IMR-90 (cell line): ENCODE results near the gene HEBP1. TPM values are rescaled to one million over a fixed set of nuclear protein-coding genes. Genes with fewer than 3 reads are reported as not detected.

Source experiments
- ATAC-seq: fragments of 200-7000 bp; cut with Tn5 transposase; 2 replicates; pipeline ENCODE4 v1.9.1; 2020; ENCODE audit warnings: low read depth, mild to moderate bottlenecking, moderate library complexity
- BruUV-seq: library from RNA; stranded (reverse); fragments of 400-500 nt; replicated peaks from 2 replicates; lab custom pipeline; 2021; lab: Mats Ljungman, UMichigan
- CTCF ChIA-PET: fragments of 300-600 bp; formaldehyde crosslinking; extraction: SDS; loops from one replicate; lab custom pipeline; 2021; ENCODE audit warnings: antibody characterized with exemption; lab: Yijun Ruan, JAX
- POLR2A ChIA-PET: fragments of 300-600 bp; sonication (Branson Sonifier 250); formaldehyde crosslinking; loops from one replicate; lab custom pipeline; 2022; ENCODE audit warnings: antibody characterized with exemption; ENCODE audit not compliant: unreplicated experiment; lab: Charles Lee
- DNase-seq: peaks from one replicate; pipeline ENCODE4 v3.0.0; 2013
- H2AFZ ChIP-seq: replicated peaks from 2 replicates; pipeline ENCODE3; 2013; ENCODE audit warnings: low read length, mild to moderate bottlenecking; ENCODE audit not compliant: poor library complexity
- H2AK5ac ChIP-seq: 2 replicates; pipeline ENCODE4 v1.6.1; 2013; ENCODE audit warnings: low read depth, low read length, inconsistent platforms
- H2AK9ac ChIP-seq: replicated peaks from 2 replicates; pipeline ENCODE3; 2013; ENCODE audit warnings: mild to moderate bottlenecking, low read depth, low read length, moderate library complexity; ENCODE audit not compliant: poor library complexity
- H2BK120ac ChIP-seq: 2 replicates; pipeline ENCODE4 v1.6.1; 2013; ENCODE audit warnings: low read depth, low read length, inconsistent platforms
- H2BK15ac ChIP-seq: 3 replicates; pipeline ENCODE4 v1.6.1; 2013; ENCODE audit warnings: low read depth, low read length, inconsistent platforms
- H2BK20ac ChIP-seq: 2 replicates; pipeline ENCODE4 v1.6.1; 2013; ENCODE audit warnings: low read depth, mild to moderate bottlenecking, inconsistent platforms, low read length, moderate library complexity
- H2BK5ac ChIP-seq: 2 replicates; pipeline ENCODE4 v1.6.1; 2013; ENCODE audit warnings: mild to moderate bottlenecking, low read depth, low read length, inconsistent platforms; ENCODE audit not compliant: poor library complexity, severe bottlenecking
- H3K14ac ChIP-seq: replicated peaks from 2 replicates; pipeline ENCODE4 v1.6.1; 2013; ENCODE audit warnings: low read depth, low read length, inconsistent platforms
- H3K18ac ChIP-seq: 2 replicates; pipeline ENCODE4 v1.6.1; 2013; ENCODE audit warnings: low read depth, low read length, control low read depth
- H3K23ac ChIP-seq: 2 replicates; pipeline ENCODE4 v1.6.1; 2013; ENCODE audit warnings: low read depth, low read length, inconsistent platforms
- H3K27ac ChIP-seq: 2 replicates; pipeline ENCODE4 v1.5.1; 2013; ENCODE audit warnings: mild to moderate bottlenecking, control low read depth, low read length; ENCODE audit not compliant: insufficient read depth
- H3K27me3 ChIP-seq: 2 replicates; pipeline ENCODE4 v1.6.1; 2013; ENCODE audit warnings: low read length; ENCODE audit not compliant: control insufficient read depth, insufficient read depth
- H3K36me3 ChIP-seq: 2 replicates; pipeline ENCODE4 v1.6.1; 2013; ENCODE audit warnings: low read length, mixed read lengths; ENCODE audit not compliant: control insufficient read depth, insufficient read depth
- H3K4ac ChIP-seq: 2 replicates; pipeline ENCODE4 v1.6.1; 2013; ENCODE audit warnings: low read depth, low read length, inconsistent platforms
- H3K4me1 ChIP-seq: 2 replicates; pipeline ENCODE4 v1.6.1; 2013; ENCODE audit warnings: low read length, mixed read lengths; ENCODE audit not compliant: control insufficient read depth, insufficient read depth
- H3K4me2 ChIP-seq: 2 replicates; pipeline ENCODE4 v1.6.1; 2013; ENCODE audit warnings: low read depth, mild to moderate bottlenecking, control low read depth, low read length, moderate library complexity
- H3K4me3 ChIP-seq: 2 replicates; pipeline ENCODE4 v1.5.1; 2013; ENCODE audit warnings: low read depth, mild to moderate bottlenecking, control low read depth, low read length, moderate library complexity; ENCODE audit not compliant: insufficient read depth
- H3K56ac ChIP-seq: 2 replicates; pipeline ENCODE4 v1.6.1; 2013; ENCODE audit warnings: low read length, inconsistent platforms; ENCODE audit not compliant: insufficient read depth; ENCODE audit errors: extremely low read depth
- H3K79me1 ChIP-seq, 2 experiments: 2 replicates each; pipeline ENCODE4 v1.6.1; 2013; ENCODE audit warnings: low read length in 2 of 2, inconsistent platforms in 1 of 2, low read depth in 1 of 2
- H3K9ac ChIP-seq: 2 replicates; pipeline ENCODE4 v1.6.1; 2013; ENCODE audit warnings: low read depth, low read length, control low read depth
- H3K9me1 ChIP-seq: 2 replicates; pipeline ENCODE4 v1.6.1; 2013; ENCODE audit warnings: low read length, inconsistent platforms; ENCODE audit not compliant: insufficient read depth
- H3K9me3 ChIP-seq: 2 replicates; pipeline ENCODE4 v1.6.1; 2013; ENCODE audit warnings: low read length; ENCODE audit not compliant: control insufficient read depth, insufficient read depth
- H4K20me1 ChIP-seq: 2 replicates; pipeline ENCODE4 v1.6.1; 2013; ENCODE audit warnings: low read length, inconsistent platforms; ENCODE audit not compliant: insufficient read depth
- H4K5ac ChIP-seq: 2 replicates; pipeline ENCODE4 v1.6.1; 2013; ENCODE audit warnings: mild to moderate bottlenecking, low read depth, low read length, control low read depth
- H4K8ac ChIP-seq, 2 experiments: 2 replicates each; pipeline ENCODE4 v1.6.1; 2013; ENCODE audit warnings: low read depth in 2 of 2, low read length in 2 of 2, control low read depth in 1 of 2, inconsistent platforms in 1 of 2
- H4K91ac ChIP-seq: 2 replicates; pipeline ENCODE4 v1.6.1; 2013; ENCODE audit warnings: low read depth, low read length, inconsistent platforms; ENCODE audit not compliant: insufficient read depth
- CHD1 ChIP-seq: IDR thresholded peaks from 2 replicates; pipeline ENCODE4 v1.6.1; 2012; ENCODE audit warnings: low read depth, low read length, improper control_type of control experiment
- WGBS, 2 experiments: methylation state at CpG; one replicate each; pipeline versions ENCODE4 v1.1.5 to v1.1.7; 2013; ENCODE audit warnings: missing lambda C conversion rate in 2 of 2; ENCODE audit not compliant: insufficient read length in 1 of 2; ENCODE audit errors: extremely low coverage in 2 of 2; 5-methylcytosine and 5-hydroxymethylcytosine counted together
- dilution Hi-C: fragments of 300-500 bp; cut with HindIII; formaldehyde crosslinking; loops from one replicate; pipeline ENCODE4 v1.14.3; 2018; ENCODE audit warnings: low sequenced_read_pairs; ENCODE audit not compliant: unreplicated experiment
- in situ Hi-C: fragments of 300-500 bp; cut with MboI; formaldehyde crosslinking; loops from 3 replicates; pipeline ENCODE4 v1.14.3; 2019; ENCODE audit warnings: low sequenced_read_pairs, inconsistent platforms, mixed read lengths
- intact Hi-C: fragments of 100-400 bp; cut with micrococcal nuclease; formaldehyde crosslinking; loops from 2 replicates; pipeline ENCODE4 v1.10.0; 2022
- polyA plus RNA-seq, 3 experiments: library from polyadenylated mRNA; depleted of rRNA; stranded (reverse); fragments of >200 nt; gene quantifications; 2 replicates each; pipeline ENCODE4 v1.2.3, GENCODE V29; 2012; ENCODE audit warnings: low replicate concordance in 1 of 3
- total RNA-seq: library from RNA; depleted of rRNA; stranded (reverse); fragments of >200 nt; gene quantifications from 2 replicates; pipeline ENCODE4 v1.2.3, GENCODE V29; 2012
- TF ChIP-seq, protein P1 (sequence below): fragments of 150-350 bp; IDR thresholded peaks from 2 replicates; pipeline ENCODE4 v1.6.1; 2016; ENCODE audit warnings: low read depth, mild to moderate bottlenecking, low read length, moderate library complexity, borderline replicate concordance

Gene HEBP1
- total and polyA plus RNA-seq, 2 of the 4 experiments (the other 2 are of a cell fraction), result 18.8 to 49.2 TPM

DNA sequence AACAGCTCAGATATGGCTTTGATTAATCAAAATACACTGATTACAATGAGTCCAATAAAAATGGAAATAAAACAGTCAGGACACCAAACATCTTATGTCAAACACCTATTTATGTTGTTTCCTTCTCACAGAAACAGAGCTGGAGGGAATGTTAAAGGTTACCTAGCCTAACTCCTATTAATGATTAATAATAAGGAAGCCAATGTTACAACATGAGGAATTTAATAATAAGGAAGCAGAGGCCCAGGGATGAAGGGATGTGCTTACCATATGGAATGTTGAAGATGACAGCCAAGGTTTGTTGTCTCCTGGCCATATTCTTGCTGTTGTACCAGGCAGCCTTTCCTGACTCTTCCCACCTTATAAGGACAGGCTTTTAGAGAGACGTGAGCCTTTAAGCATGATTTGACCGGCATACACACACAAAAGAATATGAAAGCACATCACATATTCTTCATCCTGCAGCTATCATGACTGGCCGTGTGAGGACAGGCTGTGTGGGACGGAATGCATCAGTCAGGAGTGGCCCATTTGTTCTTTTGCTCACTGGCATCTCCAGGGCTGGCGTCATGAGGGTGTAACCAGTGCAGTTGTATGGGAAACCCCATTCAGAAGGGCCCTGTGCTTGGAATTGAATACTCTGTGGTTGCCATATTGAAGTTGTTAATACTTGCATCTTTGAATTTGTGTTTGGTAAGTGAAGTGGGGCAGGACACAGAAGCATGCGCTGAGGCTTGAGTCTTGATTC lies 45.0 kb downstream of the HEBP1 start:
- Histone ChIP-seq H3K79me1 (no peaks in the 10 kb centered on the region), H3K4me3 (no peak overlapping the region), H2BK5ac (no peak overlapping the region), H3K4ac (no peak overlapping the region), H4K20me1 (no peaks in the 10 kb centered on the region), H3K27ac (no peak overlapping the region), H4K91ac (no peak overlapping the region), H3K14ac (no peak overlapping the region), H3K56ac (peak overlapping the region; percentile 15; the same call in 1 of the 2 replicates), H2AK5ac (no peak overlapping the region), H4K5ac (no peak overlapping the region), H2AFZ (no peak overlapping the region), H4K8ac (no peak overlapping the region), H3K18ac (no peak overlapping the region), H3K23ac (no peak overlapping the region), H3K4me1 (no peaks in the 10 kb centered on the region), H2AK9ac (peak overlapping the region; percentile 19), H3K9me1 (no peaks in the 10 kb centered on the region), H3K9me3 (no peaks in the 10 kb centered on the region), H2BK15ac (no peak overlapping the region), H3K4me2 (no peak overlapping the region), H3K27me3 (no peaks in the 10 kb centered on the region), H2BK20ac (no peak overlapping the region), H2BK120ac (no peak overlapping the region), H3K36me3 (no peaks in the 10 kb centered on the region), H3K9ac (no peak overlapping the region)
- no peak for DNase-seq
- dilution Hi-C loops, result no loop called here
- in situ Hi-C loops, result no loop called here
- ATAC-seq, result no peak
- WGBS, 2 experiments, result 81% methylated on average over 3 of the region's 6 CpGs; no CpG with 5 or more reads in 1 of the 2 experiments
- ChIA-PET POLR2A (no interaction called here), CTCF (no interaction called here)
- no TSS peak for BruUV-seq
- TF ChIP-seq CHD1, result no peak
- TF ChIP-seq, protein P1, sequence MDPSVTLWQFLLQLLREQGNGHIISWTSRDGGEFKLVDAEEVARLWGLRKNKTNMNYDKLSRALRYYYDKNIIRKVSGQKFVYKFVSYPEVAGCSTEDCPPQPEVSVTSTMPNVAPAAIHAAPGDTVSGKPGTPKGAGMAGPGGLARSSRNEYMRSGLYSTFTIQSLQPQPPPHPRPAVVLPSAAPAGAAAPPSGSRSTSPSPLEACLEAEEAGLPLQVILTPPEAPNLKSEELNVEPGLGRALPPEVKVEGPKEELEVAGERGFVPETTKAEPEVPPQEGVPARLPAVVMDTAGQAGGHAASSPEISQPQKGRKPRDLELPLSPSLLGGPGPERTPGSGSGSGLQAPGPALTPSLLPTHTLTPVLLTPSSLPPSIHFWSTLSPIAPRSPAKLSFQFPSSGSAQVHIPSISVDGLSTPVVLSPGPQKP, result no peak
- intact Hi-C loops, result no loop called here
